Sciatic nerve (tissue), 2 donors: ENCODE measurements around the gene NTM. TPM values are rescaled to one million over a fixed set of nuclear protein-coding genes. Genes with fewer than 3 reads are reported as not detected.
"Not testable (repeated sequence)": the region's sequence is repeated elsewhere in the genome, so short reads cannot be mapped to it uniquely, and the experiment has no call there.

Experiments
- ATAC-seq: fragments of 200-7000 bp; cut with Tn5 transposase; one replicate; pipeline ENCODE4 v1.9.1; 2020; ENCODE audit warnings: mild to moderate bottlenecking, moderate library complexity
- DNase-seq: peaks from one replicate; pipeline ENCODE4 v3.0.0-alpha.2; 2020; ENCODE audit warnings: low spot score
- intact Hi-C: fragments of 100-400 bp; cut with DNase I; formaldehyde crosslinking; loops from one replicate; pipeline ENCODE4 v1.14.2; 2022
- total RNA-seq: library from RNA; stranded (reverse); fragmentation: NEBNext Ultra II Directional; extraction: Animal tissue kit (Norgen Biotek cat#: 25700); gene quantifications from one replicate; pipeline ENCODE4 v1.2.1, GENCODE V29; 2021
- donor health status: DM: no; HTN: no; CAD: no.
- donor health status: DM: no; HTN: no; CAD: no.

The NTM gene
- total RNA-seq, 1 donor from 2014 or later, result 19.5 TPM

GRCh38 chr11:132346558-132347148, 976.2 kb downstream of the NTM start:
- no peak for ATAC-seq
- intact Hi-C loops, result no loop called here
- DNase-seq, result no peak

- DNase-seq (no peak), ATAC-seq (no peak)
- intact Hi-C loops, result no loop called here
These were observed 977.0 kb downstream of the NTM start for GRCh38 chr11:132347156-132348090.

- DNase-seq, result no peak
- intact Hi-C loops, result no loop called here
- ATAC-seq, result no peak
These were observed 979.7 kb downstream of the NTM start for GRCh38 chr11:132349811-132350733.

- DNase-seq (no peak), ATAC-seq (no peak)
- intact Hi-C loops, result no loop called here
These were observed 980.6 kb downstream of the NTM start for GRCh38 chr11:132351050-132351449.

- DNase-seq (no peak), ATAC-seq (no peak)
- intact Hi-C loops, result no loop called here
These were observed 982.1 kb downstream of the NTM start for GRCh38 chr11:132352497-132352896.

- ATAC-seq (no peak), DNase-seq (no peak)
- intact Hi-C loops, result no loop called here
These were observed 982.8 kb downstream of the NTM start for GRCh38 chr11:132353255-132353654.

GRCh38 chr11:132357811-132358572, 987.6 kb downstream of the NTM start:
- ATAC-seq (no peak), DNase-seq (no peak)
- intact Hi-C loops, result no loop called here

GRCh38 chr11:132358573-132358953, 988.1 kb downstream of the NTM start:
- DNase-seq (no peak), ATAC-seq (no peak)
- intact Hi-C loops, result no loop called here

- no peak for DNase-seq
- intact Hi-C loops, result no loop called here
- ATAC-seq, result no peak
These were observed 990.7 kb downstream of the NTM start for GRCh38 chr11:132361011-132361550.

- ATAC-seq (no peak), DNase-seq (no peak)
- intact Hi-C loops, result no loop called here
These were observed 995.2 kb downstream of the NTM start for GRCh38 chr11:132365650-132366049.

- DNase-seq (no peak), ATAC-seq (no peak)
- intact Hi-C loops, result no loop called here
These were observed 996.9 kb downstream of the NTM start for GRCh38 chr11:132367293-132367692.

GRCh38 chr11:132370114-132370513, 999.7 kb downstream of the NTM start:
- DNase-seq, ATAC-seq, intact Hi-C loops: not testable (repeated sequence)

GRCh38 chr11:132373405-132374143, 1003.2 kb downstream of the NTM start:
- intact Hi-C loops, result no loop called here
- ATAC-seq, result no peak
- DNase-seq, result no peak

GRCh38 chr11:132379540-132379939, 1009.1 kb downstream of the NTM start:
- intact Hi-C loops, result no loop called here
- ATAC-seq, result no peak
- DNase-seq, result no peak
